Stomach smooth muscle (tissue), 2 donors: Measurements from ENCODE around the gene DYNLRB1.
"Not testable (repeated sequence)": the region's sequence is repeated elsewhere in the genome, so short reads cannot be mapped to it uniquely, and the experiment has no call there.

ENCODE experiments used
- H3K27ac ChIP-seq: one replicate; pipeline ENCODE4 v1.7.0; 2013; ENCODE audit warnings: mild to moderate bottlenecking, low read length, inconsistent platforms
- H3K27me3 ChIP-seq, 2 donors: one replicate each; pipeline ENCODE4 v1.7.0; 2013; ENCODE audit warnings: low read length in 2 of 2; ENCODE audit not compliant: insufficient read depth in 2 of 2, control insufficient read depth in 1 of 2
- H3K36me3 ChIP-seq, 2 donors: one replicate each; pipeline ENCODE4 v1.7.0; 2013; ENCODE audit warnings: low read length in 2 of 2; ENCODE audit not compliant: control insufficient read depth in 2 of 2, insufficient read depth in 2 of 2
- H3K4me1 ChIP-seq: one replicate; pipeline ENCODE4 v1.7.0; 2013; ENCODE audit warnings: low read length; ENCODE audit not compliant: control insufficient read depth, insufficient read depth
- H3K4me3 ChIP-seq, 2 donors: one replicate each; pipeline ENCODE4 v1.7.0; 2013; ENCODE audit warnings: low read length in 2 of 2
- H3K9ac ChIP-seq, 2 donors: one replicate each; pipeline ENCODE4 v1.7.0; 2013; ENCODE audit warnings: low read length in 2 of 2, mild to moderate bottlenecking in 1 of 2
- H3K9me3 ChIP-seq, 2 donors: one replicate each; pipeline ENCODE4 v1.7.0; 2013; ENCODE audit warnings: low read length in 2 of 2; ENCODE audit not compliant: control insufficient read depth in 2 of 2
- donor health status: healthy.
- donor health status: Pancreatic carcinoma.

DYNLRB1 gene

DNA sequence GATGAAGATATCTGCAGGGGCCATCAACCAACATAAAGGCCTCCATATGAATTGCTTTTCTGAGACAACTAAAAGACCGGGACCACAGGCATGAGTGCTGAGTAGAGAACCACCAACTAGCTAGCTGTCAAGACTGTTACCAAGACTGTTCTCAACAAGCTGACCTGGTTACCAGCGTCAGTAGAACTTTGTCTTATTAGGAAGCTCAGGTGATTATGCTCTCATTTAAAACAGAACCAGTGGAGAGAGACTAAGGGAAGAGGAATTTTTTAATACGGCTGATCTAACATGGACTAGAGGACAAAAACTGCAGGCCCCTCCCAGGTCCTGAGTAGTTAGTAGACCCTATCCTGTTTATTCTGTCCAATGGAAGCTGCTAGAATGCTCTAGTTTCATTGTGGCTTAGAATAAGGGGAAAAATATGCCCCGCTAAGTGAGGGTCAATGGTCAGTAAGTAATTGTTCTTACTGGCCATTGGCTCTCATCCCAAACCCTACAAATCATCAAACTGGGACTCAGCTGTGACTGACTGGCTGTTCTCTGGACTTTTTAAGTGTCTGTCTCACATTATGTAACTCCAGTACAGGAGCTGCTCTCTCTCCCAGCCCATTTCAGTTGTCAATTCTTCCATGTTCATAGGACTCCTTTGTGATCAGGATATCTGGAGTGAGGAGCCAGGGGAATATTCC lies 3.8 kb upstream of the DYNLRB1 start:
- no peaks in the 10 kb centered on the region for H3K27me3 ChIP-seq
- no peaks in the 10 kb centered on the region for H3K9me3 ChIP-seq
- H3K36me3 ChIP-seq = peaks cover 8 to 18% of the 10 kb centered on the region in 2 donors
- H3K27ac ChIP-seq = no peak overlapping the region
- no peak overlapping the region for H3K4me3 ChIP-seq
- H3K9ac ChIP-seq = no peak overlapping the region
- peaks cover 5% of the 10 kb centered on the region for H3K4me1 ChIP-seq

DNA sequence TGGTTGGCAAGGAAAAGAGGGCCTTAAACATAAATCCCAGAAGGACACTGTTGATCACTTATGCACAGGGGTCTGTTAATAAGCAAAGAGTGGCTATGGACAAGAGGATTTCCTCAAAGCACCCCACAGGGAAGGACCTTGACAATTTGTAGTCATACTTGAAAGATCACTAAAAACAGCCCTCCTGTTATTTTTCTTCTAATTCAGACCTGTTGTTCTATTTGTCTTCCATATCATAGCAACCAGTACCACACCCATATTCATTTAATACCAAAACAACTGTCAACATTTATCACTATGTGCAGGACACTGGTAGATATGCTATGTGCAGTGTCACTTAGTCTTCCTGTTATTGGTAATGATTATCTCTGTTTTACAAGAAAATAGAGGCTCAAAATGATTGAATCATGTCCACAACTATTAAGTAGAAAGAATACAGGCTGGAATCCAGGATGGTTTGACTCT lies 3.2 kb upstream of the DYNLRB1 start:
- Histone ChIP-seq H3K36me3 (peaks cover 3 to 14% of the 10 kb centered on the region in 2 donors), H3K9ac (no peak overlapping the region), H3K27ac (no peak overlapping the region), H3K9me3 (no peaks in the 10 kb centered on the region), H3K4me3 (no peak overlapping the region), H3K4me1 (peaks cover 5% of the 10 kb centered on the region), H3K27me3 (no peaks in the 10 kb centered on the region)

- not testable (repeated sequence) for H3K27ac ChIP-seq, H3K4me3 ChIP-seq, H3K27me3 ChIP-seq, H3K36me3 ChIP-seq, H3K4me1 ChIP-seq, H3K9me3 ChIP-seq, H3K9ac ChIP-seq
Measured at GRCh38 chr20:34514034-34514433, 2.2 kb upstream of the DYNLRB1 start.

- Histone ChIP-seq H3K9me3 (no peaks in the 10 kb centered on the region), H3K4me1 (peaks cover 5% of the 10 kb centered on the region), H3K36me3 (peaks cover 2 to 5% of the 10 kb centered on the region in 2 donors), H3K4me3 (peak overlapping the region; percentile 91 to 95), H3K27me3 (no peaks in the 10 kb centered on the region), H3K27ac (peak overlapping the region; percentile 90), H3K9ac (peak overlapping the region; percentile 88 to 89)
Measured at GRCh38 chr20:34514897-34515483, 1.2 kb upstream of the DYNLRB1 start.

- Histone ChIP-seq H3K27me3 (no peaks in the 10 kb centered on the region), H3K36me3 (peaks cover 3 to 5% of the 10 kb centered on the region in 2 donors), H3K4me1 (peaks cover 5% of the 10 kb centered on the region), H3K9me3 (no peaks in the 10 kb centered on the region), H3K27ac (peak overlapping the region; percentile 90), H3K9ac (peak overlapping the region; percentile 88 to 89), H3K4me3 (peak overlapping the region; percentile 91 to 95)
Measured at GRCh38 chr20:34515484-34516246, 557 bp upstream of the DYNLRB1 start.

DNA sequence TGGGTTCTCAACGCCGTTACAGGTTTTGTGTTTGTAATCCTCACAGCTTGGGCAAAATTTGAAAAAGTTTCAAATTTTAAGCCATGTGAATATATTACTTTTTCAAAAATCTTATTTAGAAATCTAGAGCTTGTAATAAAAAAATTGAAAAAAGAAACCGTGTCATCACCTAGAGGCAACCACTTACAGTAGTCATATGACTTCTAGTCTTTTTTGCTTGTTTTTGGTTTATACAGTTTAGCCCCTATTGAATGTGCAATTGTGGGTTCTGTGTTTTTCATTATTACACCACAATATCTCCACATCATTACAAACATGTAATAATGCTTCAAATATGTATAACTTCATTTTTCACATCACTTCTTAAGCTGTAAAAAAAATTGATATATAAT lies 888 bp downstream of the DYNLRB1 start:
- H3K27me3 ChIP-seq = no peaks in the 10 kb centered on the region
- H3K4me1 ChIP-seq = peaks cover 5% of the 10 kb centered on the region
- peaks cover 0 to 2% of the 10 kb centered on the region in 2 donors for H3K36me3 ChIP-seq
- peak overlapping the region; percentile 90 for H3K27ac ChIP-seq
- no peaks in the 10 kb centered on the region for H3K9me3 ChIP-seq
- peak overlapping the region; percentile 88 to 89 for H3K9ac ChIP-seq
- H3K4me3 ChIP-seq = peak overlapping the region; percentile 91 to 95

DNA sequence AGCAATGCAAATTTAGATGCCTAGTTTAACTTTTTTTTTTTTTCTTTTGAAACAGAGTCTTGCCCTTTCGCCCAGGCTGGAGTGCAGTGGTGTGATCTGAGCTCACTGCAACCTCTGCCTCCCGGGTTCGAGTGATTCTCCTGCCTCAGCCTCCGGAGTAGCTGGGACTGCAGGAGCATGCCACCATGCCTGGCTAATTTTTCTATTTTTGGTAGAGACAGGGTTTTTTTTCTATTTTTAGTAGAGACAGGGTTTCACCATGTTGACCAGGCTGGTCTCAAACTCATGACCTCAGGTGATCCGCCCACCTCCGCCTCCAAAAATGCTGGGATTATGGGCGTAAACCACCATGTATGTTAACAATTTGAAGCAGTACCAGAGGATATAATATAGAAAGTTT lies 2.6 kb downstream of the DYNLRB1 start:
- H3K9ac ChIP-seq, H3K27me3 ChIP-seq, H3K9me3 ChIP-seq, H3K4me3 ChIP-seq, H3K27ac ChIP-seq, H3K36me3 ChIP-seq: not testable (repeated sequence)
- peaks cover 17% of the 10 kb centered on the region for H3K4me1 ChIP-seq

DNA sequence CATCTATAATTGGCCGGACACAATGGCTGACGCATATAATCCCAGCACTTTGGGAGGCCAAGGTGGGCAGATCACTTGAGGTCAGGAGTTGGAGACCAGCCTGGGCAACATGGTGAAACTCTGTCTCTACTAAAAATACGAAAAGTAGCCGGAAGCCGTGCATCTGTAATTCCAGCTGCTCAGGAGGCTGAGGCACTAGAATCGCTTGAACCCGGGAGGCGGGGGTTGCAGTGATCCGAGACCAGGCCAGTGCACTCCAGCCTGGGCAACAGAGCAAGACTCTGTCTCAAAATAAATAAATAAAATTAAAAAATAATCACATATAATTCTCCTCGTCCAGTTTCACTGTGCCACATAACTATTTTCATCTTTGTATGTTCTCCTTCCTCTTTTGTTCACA lies 3.6 kb downstream of the DYNLRB1 start:
- H3K27ac ChIP-seq, H3K27me3 ChIP-seq, H3K9me3 ChIP-seq, H3K36me3 ChIP-seq, H3K4me3 ChIP-seq, H3K9ac ChIP-seq: not testable (repeated sequence)
- H3K4me1 ChIP-seq = peaks cover 15% of the 10 kb centered on the region

- Histone ChIP-seq H3K4me3 (peak overlapping the region in 1 of 2 donors; percentile 22), H3K36me3 (peaks cover 13 to 17% of the 10 kb centered on the region in 2 donors), H3K4me1 (peaks cover 33% of the 10 kb centered on the region), H3K27me3 (no peaks in the 10 kb centered on the region), H3K9me3 (no peaks in the 10 kb centered on the region), H3K27ac (peak overlapping the region; percentile 49), H3K9ac (peak overlapping the region; percentile 15 to 36)
Measured at GRCh38 chr20:34522969-34523871, 7.0 kb downstream of the DYNLRB1 start.

GRCh38 chr20:34524426-34524825 lies 8.2 kb downstream of the DYNLRB1 start:
- Histone ChIP-seq H3K9ac (no peak overlapping the region), H3K4me1 (peaks cover 44% of the 10 kb centered on the region), H3K27ac (no peak overlapping the region), H3K4me3 (no peak overlapping the region), H3K36me3 (peaks cover 17 to 26% of the 10 kb centered on the region in 2 donors), H3K9me3 (no peaks in the 10 kb centered on the region), H3K27me3 (no peaks in the 10 kb centered on the region)
